HG03565 (cell line): ENCODE measurements around the gene AACS.
A peak's percentile ranks its signal among the peaks of the same experiment; 100 is the strongest.

Experiments used
- ATAC-seq: cut with Tn5 transposase; IDR thresholded peaks from one replicate; pipeline ENCODE4 v1.9.1; 2021; ENCODE audit warnings: mild to moderate bottlenecking, moderate library complexity; ENCODE audit not compliant: unreplicated experiment

Gene AACS

GRCh38 chr12:125149160-125150108, 84.2 kb downstream of the AACS start:
- ATAC-seq = peak; percentile 95

GRCh38 chr12:125151284-125151683, 86.0 kb downstream of the AACS start:
- ATAC-seq = no peak

GRCh38 chr12:125152463-125152862, 87.2 kb downstream of the AACS start:
- ATAC-seq = no peak

GRCh38 chr12:125155366-125155765, 90.1 kb downstream of the AACS start:
- ATAC-seq = no peak

- no peak for ATAC-seq
Observed at GRCh38 chr12:125157177-125157576, 91.9 kb downstream of the AACS start.

GRCh38 chr12:125159702-125160101, 94.5 kb downstream of the AACS start:
- no peak for ATAC-seq

- ATAC-seq = no peak
Observed at GRCh38 chr12:125160281-125160955, 95.2 kb downstream of the AACS start.

GRCh38 chr12:125161712-125162022, 96.4 kb downstream of the AACS start:
- no peak for ATAC-seq

- no peak for ATAC-seq
Observed at GRCh38 chr12:125162489-125163028, 97.3 kb downstream of the AACS start.

GRCh38 chr12:125163148-125163547, 97.9 kb downstream of the AACS start:
- ATAC-seq = no peak

GRCh38 chr12:125164541-125164940, 99.3 kb downstream of the AACS start:
- ATAC-seq = no peak

GRCh38 chr12:125166041-125166440, 100.8 kb downstream of the AACS start:
- ATAC-seq = no peak

- ATAC-seq = no peak
Observed at GRCh38 chr12:125167658-125168057, 102.4 kb downstream of the AACS start.

- no peak for ATAC-seq
Observed at GRCh38 chr12:125169451-125169850, 104.2 kb downstream of the AACS start.

GRCh38 chr12:125169870-125170269, 104.6 kb downstream of the AACS start:
- ATAC-seq = no peak

GRCh38 chr12:125171267-125171666, 106.0 kb downstream of the AACS start:
- ATAC-seq = no peak

- no peak for ATAC-seq
Observed at GRCh38 chr12:125172231-125172850, 107.1 kb downstream of the AACS start.

GRCh38 chr12:125175576-125175975, 110.3 kb downstream of the AACS start:
- ATAC-seq = no peak

- ATAC-seq = no peak
Observed at GRCh38 chr12:125178222-125178621, 113.0 kb downstream of the AACS start.

- ATAC-seq = no peak
Observed at GRCh38 chr12:125180144-125180543, 114.9 kb downstream of the AACS start.

- ATAC-seq = no peak
Observed at GRCh38 chr12:125181107-125181506, 115.9 kb downstream of the AACS start.
